Measurements from ENCODE around the gene MAGI1.
"Not testable (repeated sequence)": the region's sequence is repeated elsewhere in the genome, so short reads cannot be mapped to it uniquely, and the experiment has no call there.

The MAGI1 gene

GRCh38 chr3:65871305-65872141 lies 167.2 kb downstream of the MAGI1 start:
- DNase-seq: no peak

- DNase-seq: no peak
These were observed 168.9 kb downstream of the MAGI1 start for GRCh38 chr3:65869798-65870197.

GRCh38 chr3:65867463-65868210 lies 171.1 kb downstream of the MAGI1 start:
- no peak for DNase-seq

GRCh38 chr3:65864357-65864904 lies 174.3 kb downstream of the MAGI1 start:
- no peak for DNase-seq

- no peak for DNase-seq
These were observed 177.0 kb downstream of the MAGI1 start for GRCh38 chr3:65861718-65862117.

GRCh38 chr3:65859612-65860011 lies 179.1 kb downstream of the MAGI1 start:
- DNase-seq: not testable (repeated sequence)

- DNase-seq: no peak
These were observed 180.0 kb downstream of the MAGI1 start for GRCh38 chr3:65858749-65859148.

GRCh38 chr3:65857327-65857726 lies 181.4 kb downstream of the MAGI1 start:
- no peak for DNase-seq

GRCh38 chr3:65856907-65857306 lies 181.8 kb downstream of the MAGI1 start:
- no peak for DNase-seq

GRCh38 chr3:65855370-65856100 lies 183.2 kb downstream of the MAGI1 start:
- no peak for DNase-seq

GRCh38 chr3:65854606-65855304 lies 184.0 kb downstream of the MAGI1 start:
- DNase-seq: no peak

GRCh38 chr3:65851827-65852226 lies 186.9 kb downstream of the MAGI1 start:
- DNase-seq: no peak

- DNase-seq: no peak
These were observed 188.5 kb downstream of the MAGI1 start for GRCh38 chr3:65850261-65850660.

GRCh38 chr3:65848024-65848423 lies 190.7 kb downstream of the MAGI1 start:
- no peak for DNase-seq

- DNase-seq: no peak
These were observed 191.8 kb downstream of the MAGI1 start for GRCh38 chr3:65846936-65847335.

- no peak for DNase-seq
These were observed 194.3 kb downstream of the MAGI1 start for GRCh38 chr3:65844370-65844769.

- no peak for DNase-seq
These were observed 195.0 kb downstream of the MAGI1 start for GRCh38 chr3:65843732-65844131.

GRCh38 chr3:65837604-65838003 lies 201.1 kb downstream of the MAGI1 start:
- no peak for DNase-seq

GRCh38 chr3:65836047-65836446 lies 202.7 kb downstream of the MAGI1 start:
- DNase-seq: no peak

- DNase-seq: no peak
These were observed 204.8 kb downstream of the MAGI1 start for GRCh38 chr3:65833761-65834505.

- no peak for DNase-seq
These were observed 206.8 kb downstream of the MAGI1 start for GRCh38 chr3:65831733-65832425.
